ENCODE data around the gene KCNJ18. TPM values are rescaled to one million over a fixed set of nuclear protein-coding genes. Genes with fewer than 3 reads are reported as not detected.

Gene KCNJ18
- polyA plus RNA-seq, 1 donor (not counting 4 experiments of a cell fraction or from before 2014, with no cell fraction given) = not detected

- Histone ChIP-seq H3K36me3 (ENCODE audit: control insufficient read depth in 2 of 2, extremely low read depth in 1 of 2, insufficient read depth in 2 of 2, low read length in 2 of 2) (no peaks in the 10 kb centered on the region), H3K79me2 (ENCODE audit: control insufficient read depth, insufficient read depth, low read length) (no peaks in the 10 kb centered on the region), H4K20me1 (ENCODE audit: control insufficient read depth, extremely low read depth, insufficient read depth, low read length) (no peaks in the 10 kb centered on the region), H3K9me3 (ENCODE audit: control insufficient read depth, low read depth, low read length) (peaks cover 30% of the 10 kb centered on the region), H3K4me2 (ENCODE audit: control insufficient read depth, extremely low read depth, insufficient read depth, low read depth, low read length) (no peak overlapping the region), H3K9ac (ENCODE audit: control insufficient read depth, extremely low read depth, insufficient read depth, low read length) (no peak overlapping the region), H3K4me1 (ENCODE audit: control insufficient read depth, extremely low read depth, insufficient read depth, low read length) (no peaks in the 10 kb centered on the region), H2AFZ (ENCODE audit: control insufficient read depth, low read length) (no peak overlapping the region), H3K9me1 (ENCODE audit: control insufficient read depth, extremely low read depth, insufficient read depth, low read length) (no peaks in the 10 kb centered on the region), H3K27me3 (ENCODE audit: control insufficient read depth, extremely low read depth, insufficient read depth, low read length) (no peaks in the 10 kb centered on the region), H3K27ac (ENCODE audit: control insufficient read depth, insufficient read depth, low read length) (no peak overlapping the region), H3K4me3 (ENCODE audit: control insufficient read depth in 2 of 3, extremely low read depth in 1 of 3, insufficient read depth in 2 of 3, low read depth in 1 of 3, low read length in 3 of 3) (no peak overlapping the region)
- TF ChIP-seq EZH2 (IDR thresholded peaks at IDR 0.05; ENCODE audit: low read length) (no peak), CTCF (optimal IDR thresholded peaks at IDR 0.05 in 1 of 3, IDR thresholded peaks at IDR 0.05 in 1 of 3, conservative IDR thresholded peaks at IDR 0.05 in 1 of 3; ENCODE audit: extremely low read depth in 1 of 3, insufficient read depth in 2 of 3, low read length in 3 of 3) (no peak)
- DNase-seq (ENCODE audit: low read depth, low spot score) (no peak), FAIRE-seq (no peak)
- dilution Hi-C loops (cut with MboI; ENCODE audit: extremely low pct_ligation_motif_present, low sequenced_read_pairs) = loop anchor here (25.0 kb wide), 1 partner anchor 266 kb away; no protein-coding TSS in a partner anchor
These were observed 14.4 kb upstream of the KCNJ18 start for GRCh38 chr17:21677911-21678310.

GRCh38 chr17:21678393-21679081 is 13.8 kb upstream of the KCNJ18 start:
- no peaks in the 10 kb centered on the region for H3K27me3 ChIP-seq (ENCODE audit: control insufficient read depth, extremely low read depth, insufficient read depth, low read length)
- H2AFZ ChIP-seq (ENCODE audit: control insufficient read depth, low read length) = no peak overlapping the region
- no peaks in the 10 kb centered on the region for H4K20me1 ChIP-seq (ENCODE audit: control insufficient read depth, extremely low read depth, insufficient read depth, low read length)
- H3K9me1 ChIP-seq (ENCODE audit: control insufficient read depth, extremely low read depth, insufficient read depth, low read length) = no peaks in the 10 kb centered on the region
- dilution Hi-C loops (cut with MboI; ENCODE audit: extremely low pct_ligation_motif_present, low sequenced_read_pairs) = loop anchor here (25.0 kb wide), 1 partner anchor 266 kb away; no protein-coding TSS in a partner anchor
- no peaks in the 10 kb centered on the region for H3K79me2 ChIP-seq (ENCODE audit: control insufficient read depth, insufficient read depth, low read length)
- DNase-seq (ENCODE audit: low read depth, low spot score) (no peak), FAIRE-seq (no peak)
- H3K4me3 ChIP-seq (ENCODE audit: control insufficient read depth in 2 of 3, extremely low read depth in 1 of 3, insufficient read depth in 2 of 3, low read depth in 1 of 3, low read length in 3 of 3) = no peak overlapping the region
- H3K9me3 ChIP-seq (ENCODE audit: control insufficient read depth, low read depth, low read length) = peaks cover 27% of the 10 kb centered on the region
- H3K27ac ChIP-seq (ENCODE audit: control insufficient read depth, insufficient read depth, low read length) = no peak overlapping the region
- H3K4me2 ChIP-seq (ENCODE audit: control insufficient read depth, extremely low read depth, insufficient read depth, low read depth, low read length) = no peak overlapping the region
- H3K4me1 ChIP-seq (ENCODE audit: control insufficient read depth, extremely low read depth, insufficient read depth, low read length) = no peaks in the 10 kb centered on the region
- TF ChIP-seq EZH2 (IDR thresholded peaks at IDR 0.05; ENCODE audit: low read length) = no peak
- H3K36me3 ChIP-seq (ENCODE audit: control insufficient read depth in 2 of 2, extremely low read depth in 1 of 2, insufficient read depth in 2 of 2, low read length in 2 of 2) = no peaks in the 10 kb centered on the region
- H3K9ac ChIP-seq (ENCODE audit: control insufficient read depth, extremely low read depth, insufficient read depth, low read length) = no peak overlapping the region

Measured in keratinocyte (primary cell).